Colonic mucosa (tissue), 4 donors: ENCODE data around the gene CDK8. TPM values are rescaled to one million over a fixed set of nuclear protein-coding genes. Genes with fewer than 3 reads are reported as not detected.

ENCODE experiments used
- DNase-seq: peaks from one replicate; pipeline ENCODE4 v3.0.0-alpha.2; 2020
- H3K27ac ChIP-seq: fragments of 200-600 bp; one replicate; pipeline ENCODE4 v1.8.0; 2021
- H3K27me3 ChIP-seq: fragments of 200-600 bp; one replicate; pipeline ENCODE4 v1.8.0; 2021
- H3K36me3 ChIP-seq: fragments of 200-600 bp; one replicate; pipeline ENCODE4 v1.8.0; 2021
- H3K4me1 ChIP-seq: fragments of 200-600 bp; one replicate; pipeline ENCODE4 v1.8.0; 2021; ENCODE audit warnings: mild to moderate bottlenecking
- H3K4me3 ChIP-seq: fragments of 200-600 bp; one replicate; pipeline ENCODE4 v1.8.0; 2021
- H3K9ac ChIP-seq, 2 donors: one replicate each; pipeline ENCODE4 v1.7.0; 2013; ENCODE audit warnings: control low read depth in 2 of 2, low read depth in 2 of 2, low read length in 2 of 2
- H3K9me3 ChIP-seq: fragments of 200-600 bp; one replicate; pipeline ENCODE4 v1.8.0; 2021
- CTCF ChIP-seq: fragments of 200-600 bp; IDR thresholded peaks from one replicate; pipeline ENCODE4 v1.8.0; 2022; ENCODE audit warnings: antibody characterized with exemption, mild to moderate bottlenecking
- intact Hi-C: fragments of 100-400 bp; cut with DNase I; formaldehyde crosslinking; loops from one replicate; pipeline ENCODE4 v1.14.1; 2022
- total RNA-seq, 2 donors: library from RNA; stranded (reverse); fragmentation: NEBNext Ultra II Directional in 1 of 2; extraction: Animal tissue kit (Norgen Biotek cat#: 25700) in 1 of 2; gene quantifications; one replicate each; pipeline ENCODE4 v1.2.1, GENCODE V29; 2021
- donor health status: healthy.
- donor health status: DM: no; HTN: no; CAD: no.
- donor health status: DM: no; HTN: no; CAD: no.

CDK8 gene
- total RNA-seq, 2 donors from 2014 or later: 22.7 to 31.8 TPM

- Histone ChIP-seq H3K27me3 (no peaks in the 10 kb centered on the region), H3K4me1 (no peaks in the 10 kb centered on the region), H3K36me3 (no peaks in the 10 kb centered on the region), H3K4me3 (no peak overlapping the region), H3K9me3 (no peaks in the 10 kb centered on the region), H3K27ac (no peak overlapping the region), H3K9ac (no peak overlapping the region)
- TF ChIP-seq CTCF: no peak
- intact Hi-C loops: no loop called here
- DNase-seq: no peak
Measured at GRCh38 chr13:26343816-26344215, 89.9 kb downstream of the CDK8 start.

- Histone ChIP-seq H3K27ac (no peak overlapping the region), H3K9me3 (no peaks in the 10 kb centered on the region), H3K36me3 (no peaks in the 10 kb centered on the region), H3K4me3 (no peak overlapping the region), H3K9ac (no peak overlapping the region), H3K4me1 (no peaks in the 10 kb centered on the region), H3K27me3 (no peaks in the 10 kb centered on the region)
- intact Hi-C loops: no loop called here
- TF ChIP-seq CTCF: no peak
- DNase-seq: no peak
Measured at GRCh38 chr13:26344980-26345379, 91.1 kb downstream of the CDK8 start.

DNA sequence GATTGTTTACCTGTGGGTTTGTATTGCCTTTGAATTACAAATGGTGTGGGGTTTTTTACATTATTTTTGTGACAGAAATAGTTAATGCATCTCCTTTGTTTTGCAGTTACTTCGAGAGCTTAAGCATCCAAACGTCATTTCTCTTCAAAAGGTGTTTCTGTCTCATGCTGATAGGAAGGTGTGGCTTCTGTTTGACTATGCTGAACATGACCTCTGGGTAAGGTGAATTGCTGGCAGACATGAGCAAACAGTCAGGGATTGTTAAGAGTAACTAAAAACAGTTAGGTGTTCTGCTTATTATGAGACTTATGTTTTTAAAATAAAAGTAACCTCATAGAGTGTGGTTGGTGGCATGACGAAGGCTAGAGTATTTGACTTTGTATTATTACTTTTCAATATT lies 95.0 kb downstream of the CDK8 start:
- H3K9me3 ChIP-seq: no peaks in the 10 kb centered on the region
- no peak for TF ChIP-seq CTCF
- intact Hi-C loops: no loop called here
- no peak overlapping the region for H3K4me3 ChIP-seq
- no peak overlapping the region for H3K9ac ChIP-seq
- no peaks in the 10 kb centered on the region for H3K36me3 ChIP-seq
- H3K27me3 ChIP-seq: no peaks in the 10 kb centered on the region
- H3K27ac ChIP-seq: no peak overlapping the region
- H3K4me1 ChIP-seq: no peaks in the 10 kb centered on the region
- no peak for DNase-seq

- no peaks in the 10 kb centered on the region for H3K4me1 ChIP-seq
- no peaks in the 10 kb centered on the region for H3K36me3 ChIP-seq
- TF ChIP-seq CTCF: no peak
- H3K4me3 ChIP-seq: no peak overlapping the region
- intact Hi-C loops: no loop called here
- no peaks in the 10 kb centered on the region for H3K9me3 ChIP-seq
- H3K9ac ChIP-seq: no peak overlapping the region
- no peak overlapping the region for H3K27ac ChIP-seq
- no peak for DNase-seq
- H3K27me3 ChIP-seq: no peaks in the 10 kb centered on the region
Measured at GRCh38 chr13:26362261-26362660, 108.3 kb downstream of the CDK8 start.

DNA sequence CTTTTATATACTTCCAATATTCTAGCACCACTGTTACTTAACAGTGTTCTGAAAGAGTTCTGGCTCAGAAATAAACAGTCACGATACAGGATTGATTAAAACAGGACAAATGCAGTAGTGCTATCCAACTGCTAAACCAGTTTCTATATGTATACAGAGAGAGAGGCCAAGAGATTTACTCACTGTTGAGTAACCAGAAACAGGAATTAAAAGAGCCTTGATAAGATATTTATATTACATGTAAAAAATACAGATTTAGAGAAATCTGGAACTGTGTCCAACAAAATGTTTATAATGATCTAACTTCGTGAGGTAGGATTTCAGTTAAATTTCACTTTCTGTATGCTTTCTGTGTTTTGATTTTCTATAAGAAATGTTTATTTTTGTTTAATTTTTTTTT lies 116.6 kb downstream of the CDK8 start:
- no peak for TF ChIP-seq CTCF
- Histone ChIP-seq H3K9ac (no peak overlapping the region), H3K4me1 (no peaks in the 10 kb centered on the region), H3K27me3 (no peaks in the 10 kb centered on the region), H3K4me3 (no peak overlapping the region), H3K9me3 (no peaks in the 10 kb centered on the region), H3K27ac (no peak overlapping the region), H3K36me3 (no peaks in the 10 kb centered on the region)
- no peak for DNase-seq
- intact Hi-C loops: no loop called here

DNA sequence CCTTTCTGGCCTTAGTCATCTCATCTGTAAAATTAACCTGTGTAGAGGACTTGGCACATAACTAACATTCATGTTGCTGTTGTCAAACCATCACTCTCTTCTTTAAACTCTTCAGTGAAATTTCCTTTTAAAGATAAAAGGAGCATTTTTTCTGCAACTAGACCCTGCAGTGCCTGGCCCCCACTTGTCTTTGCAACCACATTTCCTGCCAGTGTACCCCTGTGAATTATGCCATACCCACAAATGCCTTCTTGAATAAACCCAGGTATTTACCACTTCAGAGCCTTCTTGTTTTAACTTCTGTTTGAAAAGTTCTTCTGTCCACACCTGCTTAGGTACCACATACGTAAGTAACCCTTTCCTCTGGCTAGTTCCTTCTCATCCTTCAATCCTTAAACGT lies 118.8 kb downstream of the CDK8 start:
- Histone ChIP-seq H3K4me3 (no peak overlapping the region), H3K4me1 (no peaks in the 10 kb centered on the region), H3K9me3 (no peaks in the 10 kb centered on the region), H3K9ac (no peak overlapping the region), H3K27ac (no peak overlapping the region), H3K36me3 (no peaks in the 10 kb centered on the region), H3K27me3 (no peaks in the 10 kb centered on the region)
- intact Hi-C loops: no loop called here
- no peak for DNase-seq
- TF ChIP-seq CTCF: no peak
